Hindlimb muscle (tissue), 1 donor: ENCODE results near the gene JAK1. TPM values are rescaled to one million over a fixed set of nuclear protein-coding genes. Genes with fewer than 3 reads are reported as not detected.

Experiments used
- DNase-seq: peaks from one replicate; pipeline ENCODE4 v3.0.0-alpha.2; 2013
- polyA plus RNA-seq: library from polyadenylated mRNA; unstranded; fragments of 120-200 nt; gene quantifications from one replicate; pipeline ENCODE4 v1.2.1, GENCODE V29; 2013; ENCODE audit not compliant: insufficient read length

The JAK1 gene
- polyA plus RNA-seq, 1 donor, result 63.3 TPM

GRCh38 chr1:64887689-64888217, 78.6 kb downstream of the JAK1 start:
- no peak for DNase-seq

GRCh38 chr1:64886877-64887276, 79.5 kb downstream of the JAK1 start:
- DNase-seq, result no peak

- DNase-seq, result no peak
Measured at GRCh38 chr1:64885648-64886047, 80.7 kb downstream of the JAK1 start.

- no peak for DNase-seq
Measured at GRCh38 chr1:64884261-64885040, 81.9 kb downstream of the JAK1 start.

GRCh38 chr1:64882574-64883255, 83.6 kb downstream of the JAK1 start:
- DNase-seq, result no peak

- no peak for DNase-seq
Measured at GRCh38 chr1:64881281-64881680, 85.1 kb downstream of the JAK1 start.

GRCh38 chr1:64880449-64880848, 85.9 kb downstream of the JAK1 start:
- DNase-seq, result no peak

GRCh38 chr1:64878931-64879611, 87.3 kb downstream of the JAK1 start:
- no peak for DNase-seq

- no peak for DNase-seq
Measured at GRCh38 chr1:64878090-64878489, 88.3 kb downstream of the JAK1 start.

GRCh38 chr1:64877598-64877997, 88.8 kb downstream of the JAK1 start:
- no peak for DNase-seq

GRCh38 chr1:64877151-64877550, 89.2 kb downstream of the JAK1 start:
- DNase-seq, result no peak

GRCh38 chr1:64875606-64876005, 90.7 kb downstream of the JAK1 start:
- no peak for DNase-seq

GRCh38 chr1:64875101-64875500, 91.2 kb downstream of the JAK1 start:
- no peak for DNase-seq

- DNase-seq, result no peak
Measured at GRCh38 chr1:64874666-64875065, 91.7 kb downstream of the JAK1 start.

GRCh38 chr1:64873576-64873975, 92.8 kb downstream of the JAK1 start:
- no peak for DNase-seq

- no peak for DNase-seq
Measured at GRCh38 chr1:64872067-64872466, 94.3 kb downstream of the JAK1 start.

GRCh38 chr1:64871256-64871655, 95.1 kb downstream of the JAK1 start:
- no peak for DNase-seq

GRCh38 chr1:64867266-64867665, 99.1 kb downstream of the JAK1 start:
- no peak for DNase-seq

- no peak for DNase-seq
Measured at GRCh38 chr1:64866689-64867088, 99.7 kb downstream of the JAK1 start.

GRCh38 chr1:64865105-64865757, 101.1 kb downstream of the JAK1 start:
- no peak for DNase-seq

- DNase-seq, result peak; percentile 30
Measured at GRCh38 chr1:64864018-64864940, 102.1 kb downstream of the JAK1 start.

- DNase-seq, result no peak
Measured at GRCh38 chr1:64861611-64862010, 104.7 kb downstream of the JAK1 start.
